Ovary (tissue), 3 donors: ENCODE data around the gene CFAP54.

Experiments used
- CTCF ChIP-seq, 3 donors: fragments of 450-650 bp in 2 of 3; fragments of 200-600 bp in 1 of 3; IDR thresholded peaks; one replicate each; pipeline versions ENCODE4 v1.5.1 to v1.8.0; 2016 to 2022; ENCODE audit warnings: antibody characterized with exemption in 3 of 3, mild to moderate bottlenecking in 1 of 3
- EP300 ChIP-seq: sonication (generic); formaldehyde crosslinking; IDR thresholded peaks from one replicate; pipeline ENCODE4 v1.6.1; 2017; ENCODE audit warnings: antibody characterized with exemption
- POLR2A ChIP-seq: fragments of 450-650 bp; IDR thresholded peaks from one replicate; pipeline ENCODE4 v1.6.1; 2017; ENCODE audit warnings: antibody characterized with exemption, mild to moderate bottlenecking, moderate library complexity
- donor health status: DM: no; HTN: no; CAD: no.

- TF ChIP-seq CTCF (IDR thresholded peaks at IDR 0.05): no peak
- TF ChIP-seq POLR2A: no peak
- TF ChIP-seq EP300: no peak
Measured at GRCh38 chr12:96743606-96744005, 254.2 kb downstream of the CFAP54 start.
